GM23338 (cell line): ENCODE results near the gene SHISA9.

ENCODE experiments used
- CTCF ChIP-seq, 2 experiments: fragments of 200-600 bp in 1 of 2; sonication (generic) in 1 of 2; conservative IDR thresholded peaks; 2 replicates each; pipeline versions ENCODE4 v1.5.1 to v1.6.1; 2016 to 2017; ENCODE audit warnings: antibody characterized with exemption in 2 of 2, low read depth in 2 of 2, mild to moderate bottlenecking in 2 of 2, moderate library complexity in 1 of 2
- EZH2 ChIP-seq: fragments of 200-600 bp; sonication (generic); IDR thresholded peaks from one replicate; pipeline ENCODE4 v1.8.0; 2017; ENCODE audit warnings: antibody characterized with exemption, mild to moderate bottlenecking, low read depth; ENCODE audit not compliant: unreplicated experiment
- POLR2AphosphoS5 ChIP-seq: IDR thresholded peaks from 2 replicates; pipeline ENCODE4 v1.6.1; 2016; ENCODE audit warnings: antibody characterized with exemption, low read depth
- REST ChIP-seq: IDR thresholded peaks from one replicate; pipeline ENCODE4 v1.6.1; 2018; ENCODE audit warnings: antibody characterized with exemption; ENCODE audit not compliant: unreplicated experiment

GRCh38 chr16:13083681-13084080 lies 182.3 kb downstream of the SHISA9 start:
- no peak for TF ChIP-seq EZH2
- TF ChIP-seq CTCF (conservative IDR thresholded peaks at IDR 0.05; ENCODE audit: low read depth in 2 of 2) = no peak
- no peak for TF ChIP-seq REST
- no peak for TF ChIP-seq POLR2AphosphoS5
